H1 (cell line): ENCODE measurements around the gene ELOA. TPM values are rescaled to one million over a fixed set of nuclear protein-coding genes. Genes with fewer than 3 reads are reported as not detected.

Experiments
- CTCF ChIA-PET: fragments of 300-600 bp; sonication (Branson Sonifier 250); formaldehyde crosslinking; loops from one replicate; lab custom pipeline; 2021; ENCODE audit not compliant: partially characterized antibody; lab: Charles Lee
- POLR2A ChIA-PET: fragments of 300-600 bp; sonication (Branson Sonifier 250); formaldehyde crosslinking; loops from one replicate; lab custom pipeline; 2021; ENCODE audit warnings: inconsistent platforms; ENCODE audit not compliant: partially characterized antibody; lab: Charles Lee
- DNase-seq, 2 experiments: peaks; one replicate each; pipeline versions ENCODE4 v3.0.0 to v3.0.0-alpha.2; 2010 to 2022; ENCODE audit warnings: low spot score in 2 of 2, low read depth in 1 of 2, mixed read lengths in 1 of 2
- FAIRE-seq: peaks from 2 replicates; lab custom pipeline; 2011; peaks lifted over from hg19 to GRCh38; lab: Jason Lieb, UNC
- H2AFZ ChIP-seq: 2 replicates; pipeline ENCODE4 v1.8.1; 2012; ENCODE audit warnings: low read length, inconsistent platforms
- H2AK5ac ChIP-seq: 2 replicates; pipeline ENCODE4 v1.6.1; 2013; ENCODE audit warnings: low read depth, low read length
- H2BK120ac ChIP-seq: replicated peaks from 2 replicates; pipeline ENCODE3; 2013; ENCODE audit warnings: low read depth, low read length, inconsistent platforms
- H2BK12ac ChIP-seq: 2 replicates; pipeline ENCODE4 v1.6.1; 2013; ENCODE audit warnings: low read depth, low read length
- H2BK15ac ChIP-seq: 2 replicates; pipeline ENCODE4 v1.6.1; 2013; ENCODE audit warnings: low read length
- H2BK20ac ChIP-seq: 2 replicates; pipeline ENCODE4 v1.6.1; 2013; ENCODE audit warnings: low read length
- H2BK5ac ChIP-seq: 2 replicates; pipeline ENCODE4 v1.6.1; 2013; ENCODE audit warnings: low read depth, low read length
- H3K14ac ChIP-seq: 2 replicates; pipeline ENCODE4 v1.6.1; 2013; ENCODE audit warnings: inconsistent platforms; ENCODE audit not compliant: insufficient read length
- H3K18ac ChIP-seq: 2 replicates; pipeline ENCODE4 v1.6.1; 2013; ENCODE audit warnings: low read length; ENCODE audit errors: extremely low read depth
- H3K23ac ChIP-seq: 2 replicates; pipeline ENCODE4 v1.6.1; 2013; ENCODE audit warnings: inconsistent platforms; ENCODE audit not compliant: insufficient read length
- H3K23me2 ChIP-seq: 2 replicates; pipeline ENCODE4 v1.6.1; 2013; ENCODE audit warnings: low read depth, low read length
- H3K27ac ChIP-seq: 2 replicates; pipeline ENCODE4 v1.6.1; 2011; ENCODE audit warnings: low read depth, low read length, inconsistent platforms
- H3K27me3 ChIP-seq, 4 experiments: replicated peaks in 1 of 4; 1 replicate in 1 of 4; 2 replicates in 3 of 4; pipeline versions ENCODE4 v1.6.1 to v1.8.1; 2011 to 2013; ENCODE audit warnings: low read length in 3 of 4, mild to moderate bottlenecking in 3 of 4, inconsistent platforms in 2 of 4, mixed read lengths in 2 of 4, moderate library complexity in 1 of 4; ENCODE audit not compliant: control insufficient read depth in 3 of 4, insufficient read depth in 3 of 4; ENCODE audit errors: extremely low read depth in 1 of 4
- H3K36me3 ChIP-seq, 4 experiments: 2 replicates each; pipeline versions ENCODE4 v1.6.1 to v1.8.1; 2011 to 2013; ENCODE audit warnings: mild to moderate bottlenecking in 4 of 4, low read length in 3 of 4, moderate library complexity in 2 of 4, control low read depth in 1 of 4, inconsistent platforms in 1 of 4; ENCODE audit not compliant: insufficient read depth in 4 of 4, control insufficient read depth in 2 of 4
- H3K4ac ChIP-seq: replicated peaks from 2 replicates; pipeline ENCODE3; 2013; ENCODE audit warnings: low read length, low read depth, mixed read lengths, inconsistent platforms; ENCODE audit not compliant: insufficient read length
- H3K4me1 ChIP-seq, 4 experiments: replicated peaks in 1 of 4; 1 replicate in 1 of 4; 2 replicates in 3 of 4; pipeline versions ENCODE4 v1.6.1 to v1.8.1; 2011 to 2013; ENCODE audit warnings: low read length in 3 of 4, inconsistent platforms in 2 of 4, mixed read lengths in 1 of 4; ENCODE audit not compliant: insufficient read depth in 4 of 4, control insufficient read depth in 3 of 4
- H3K4me2 ChIP-seq, 2 experiments: 2 replicates each; pipeline versions ENCODE4 v1.6.1 to v1.8.1; 2011 to 2013; ENCODE audit warnings: low read depth in 2 of 2, low read length in 2 of 2, control low read depth in 1 of 2, inconsistent platforms in 1 of 2, mild to moderate bottlenecking in 1 of 2; ENCODE audit not compliant: insufficient read depth in 1 of 2
- H3K4me3 ChIP-seq, 4 experiments: fragments of 200-600, 300-600 bp in 1 of 4; sonication (generic), shearing (Covaris generic), sonication (Bioruptor Twin) in 1 of 4; 2 replicates each; pipeline versions ENCODE4 v1.5.1 to v1.8.1; 2011 to 2016; ENCODE audit warnings: low read length in 4 of 4, low read depth in 3 of 4, control low read depth in 2 of 4, inconsistent platforms in 2 of 4, mild to moderate bottlenecking in 2 of 4, mixed read lengths in 1 of 4, moderate library complexity in 1 of 4; ENCODE audit not compliant: insufficient read depth in 2 of 4; ENCODE audit errors: extremely low read depth in 1 of 4
- H3K56ac ChIP-seq: replicated peaks from 2 replicates; pipeline ENCODE3; 2013; ENCODE audit warnings: low read depth, mild to moderate bottlenecking, mixed read lengths, low read length, inconsistent platforms; ENCODE audit not compliant: insufficient read length
- H3K79me1 ChIP-seq: 2 replicates; pipeline ENCODE4 v1.6.1; 2013; ENCODE audit warnings: low read depth, low read length, control low read depth
- H3K79me2 ChIP-seq, 2 experiments: 2 replicates each; pipeline versions ENCODE4 v1.6.1 to v1.8.1; 2012 to 2013; ENCODE audit warnings: low read length in 2 of 2, mild to moderate bottlenecking in 2 of 2, inconsistent platforms in 1 of 2; ENCODE audit not compliant: insufficient read depth in 2 of 2, control insufficient read depth in 1 of 2
- H3K9ac ChIP-seq, 4 experiments: replicated peaks in 1 of 4; 1 replicate in 1 of 4; 2 replicates in 3 of 4; pipeline versions ENCODE4 v1.6.1 to v1.8.1; 2011 to 2013; ENCODE audit warnings: low read depth in 3 of 4, low read length in 3 of 4, control low read depth in 2 of 4, mild to moderate bottlenecking in 2 of 4, moderate library complexity in 2 of 4, inconsistent platforms in 1 of 4; ENCODE audit errors: extremely low read depth in 1 of 4
- H3K9me3 ChIP-seq, 2 experiments: 2 replicates each; pipeline versions ENCODE4 v1.6.1 to v1.8.1; 2012 to 2013; ENCODE audit warnings: mild to moderate bottlenecking in 2 of 2, moderate library complexity in 2 of 2, control low read depth in 1 of 2, inconsistent platforms in 1 of 2, low read depth in 1 of 2, low read length in 1 of 2, mixed read lengths in 1 of 2; ENCODE audit not compliant: insufficient read depth in 2 of 2
- H4K20me1 ChIP-seq, 2 experiments: replicated peaks in 1 of 2; 2 replicates each; pipeline versions ENCODE3 to v1.8.1; 2011 to 2013; ENCODE audit warnings: inconsistent platforms in 2 of 2, low read length in 2 of 2, mild to moderate bottlenecking in 1 of 2; ENCODE audit not compliant: insufficient read depth in 2 of 2, control insufficient read depth in 1 of 2
- H4K5ac ChIP-seq: 2 replicates; pipeline ENCODE4 v1.6.1; 2013; ENCODE audit warnings: low read length, low read depth, mixed read lengths, inconsistent platforms; ENCODE audit not compliant: insufficient read length
- H4K8ac ChIP-seq: 2 replicates; pipeline ENCODE4 v1.8.0; 2013; ENCODE audit warnings: mild to moderate bottlenecking, moderate library complexity, low read length, inconsistent platforms; ENCODE audit not compliant: insufficient read depth; ENCODE audit errors: extremely low read depth
- H4K91ac ChIP-seq: replicated peaks from 2 replicates; pipeline ENCODE3; 2013; ENCODE audit warnings: low read length, mixed read lengths, inconsistent platforms; ENCODE audit not compliant: insufficient read length
- CBX5 ChIP-seq: fragments of 300-800, 300-1000 bp; sonication (generic); IDR thresholded peaks from 2 replicates; pipeline ENCODE4 v1.7.1; 2016; ENCODE audit warnings: antibody characterized with exemption, low read length, low read depth
- TEAD4 ChIP-seq: IDR thresholded peaks from 2 replicates; pipeline ENCODE4 v1.6.1; 2012; ENCODE audit warnings: low read depth, low read length, inconsistent platforms, mixed read lengths
- WGBS, 2 experiments: shearing (Covaris generic) in 1 of 2; methylation state at CpG; one replicate each; pipeline versions ENCODE4 v1.1.6 to v1.1.7; 2013 to 2015; ENCODE audit warnings: low lambda C conversion rate in 2 of 2, mixed read lengths in 2 of 2, inconsistent platforms in 1 of 2, low coverage in 1 of 2, missing lambda C conversion rate in 1 of 2; ENCODE audit not compliant: insufficient replicate concordance in 2 of 2, insufficient coverage in 1 of 2, insufficient read length in 1 of 2; ENCODE audit errors: extremely low coverage in 1 of 2, missing lambda C conversion rate in 1 of 2; 5-methylcytosine and 5-hydroxymethylcytosine counted together
- polyA plus RNA-seq, 7 experiments: library from polyadenylated mRNA; depleted of rRNA in 3 of 7; stranded (reverse) in 5 of 7; unstranded in 2 of 7; fragments of >200 nt in 5 of 7; fragments of 200-250 nt in 2 of 7; gene quantifications; 1 replicate in 5 of 7; 2 replicates in 1 of 7; 4 replicates in 1 of 7; pipeline versions ENCODE4 v1.2.1 to v1.2.3, GENCODE V29; 2011 to 2013; ENCODE audit warnings: missing spikeins in 2 of 7, mixed read lengths in 2 of 7
- total RNA-seq: library from RNA; stranded (reverse); fragmentation: NEBNext Ultra II Directional; extraction: Animal tissue kit (Norgen Biotek cat#: 25700); gene quantifications from 2 replicates; pipeline ENCODE4 v1.2.1, GENCODE V29; 2021
- TF ChIP-seq, protein P1 (sequence below): IDR thresholded peaks from 2 replicates; pipeline ENCODE4 v1.6.1; 2011; ENCODE audit warnings: low read depth, mild to moderate bottlenecking, low read length; ENCODE audit not compliant: insufficient read depth

Gene ELOA
- total and polyA plus RNA-seq, 2 of the 8 experiments (the other 6 are each of a cell fraction or from before 2014, with no cell fraction given) = 15.7 to 61.1 TPM

GRCh38 chr1:23776217-23776616, 32.9 kb downstream of the ELOA start:
- TF ChIP-seq CBX5 = no peak
- TF ChIP-seq, protein P1, sequence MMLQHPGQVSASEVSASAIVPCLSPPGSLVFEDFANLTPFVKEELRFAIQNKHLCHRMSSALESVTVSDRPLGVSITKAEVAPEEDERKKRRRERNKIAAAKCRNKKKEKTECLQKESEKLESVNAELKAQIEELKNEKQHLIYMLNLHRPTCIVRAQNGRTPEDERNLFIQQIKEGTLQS = no peak
- no peak for TF ChIP-seq TEAD4
- DNase-seq (no peak), FAIRE-seq (no peak)
- ChIA-PET POLR2A (interaction anchor here (1.1 to 12.5 kb wide), 2 partner anchors 19 to 85 kb away, joined by 3 to 192 read pairs; partner anchors contain the start of genes GALE and LYPLA2), CTCF (interaction anchor here (0.9 to 1.8 kb wide), 9 partner anchors 11 to 232 kb away, joined by 3 to 6 read pairs (median 4); partner anchors contain the start of gene ELOA)
- Histone ChIP-seq H2AK5ac (no peak overlapping the region), H2BK20ac (no peak overlapping the region), H3K4me3 (no peak overlapping the region), H2BK5ac (no peak overlapping the region), H3K36me3 (peaks cover 0 to 6% (median 0%) of the 10 kb centered on the region in 4 experiments; a peak in 2 of 8 replicates), H4K5ac (no peak overlapping the region), H2AFZ (no peak overlapping the region), H3K79me2 (peaks cover 12 to 29% of the 10 kb centered on the region in 2 experiments), H3K9ac (no peak overlapping the region), H3K9me3 (no peaks in the 10 kb centered on the region), H3K18ac (no peak overlapping the region), H3K4ac (no peak overlapping the region), H3K27me3 (no peaks in the 10 kb centered on the region), H2BK120ac (no peak overlapping the region), H3K4me2 (no peak overlapping the region), H3K56ac (no peak overlapping the region), H3K23me2 (peaks cover 6% of the 10 kb centered on the region; the same call in 1 of the 2 replicates), H2BK12ac (no peak overlapping the region), H4K20me1 (peaks cover 0 to 4% of the 10 kb centered on the region in 2 experiments), H3K14ac (no peak overlapping the region), H3K4me1 (peaks cover 0 to 5% (median 3%) of the 10 kb centered on the region in 4 experiments; a peak in 3 of 7 replicates), H2BK15ac (no peak overlapping the region), H3K23ac (no peak overlapping the region), H4K91ac (no peak overlapping the region), H4K8ac (no peak overlapping the region), H3K79me1 (0 out of 2 replicates have a peak, but pooled peaks cover 4% of the 10 kb centered on the region), H3K27ac (no peak overlapping the region)
- 89% methylated on average over 2 of the region's 2 CpGs; no CpG with 5 or more reads in 1 of the 2 experiments for WGBS, 2 experiments
